MCF 10A (cell line): ENCODE results near the gene SPECC1L. TPM values are rescaled to one million over a fixed set of nuclear protein-coding genes. Genes with fewer than 3 reads are reported as not detected.

Experiments
- BruUV-seq: library from RNA; stranded (reverse); fragments of 400-500 nt; replicated peaks from 2 replicates; lab custom pipeline; 2021; lab: Mats Ljungman, UMichigan
- CTCF ChIA-PET: fragments of 300-600 bp; sonication (Branson Sonifier 250); formaldehyde crosslinking; extraction: SDS; loops from one replicate; lab custom pipeline; 2021; ENCODE audit warnings: antibody characterized with exemption, inconsistent platforms; lab: Yijun Ruan, JAX
- POLR2A ChIA-PET: fragments of 300-600, 350-650 bp; sonication (Branson Sonifier 250); formaldehyde crosslinking; extraction: SDS; loops from one replicate; lab custom pipeline; 2020; ENCODE audit warnings: antibody characterized with exemption, inconsistent platforms; lab: Yijun Ruan, JAX
- DNase-seq: peaks from one replicate; pipeline ENCODE4 v3.0.0-alpha.2; 2018; ENCODE audit not compliant: unreplicated experiment
- H3K27ac Mint-ChIP-seq: one replicate; pipeline ENCODE4 v1.8.0; 2022; ENCODE audit warnings: mild to moderate bottlenecking, low read depth, mixed read lengths; ENCODE audit not compliant: unreplicated experiment
- H3K27me3 Mint-ChIP-seq: one replicate; pipeline ENCODE4 v1.8.0; 2022; ENCODE audit warnings: mixed read lengths; ENCODE audit not compliant: insufficient read depth, unreplicated experiment
- H3K36me3 Mint-ChIP-seq: one replicate; pipeline ENCODE4 v1.8.0; 2022; ENCODE audit warnings: mild to moderate bottlenecking, moderate library complexity, mixed read lengths; ENCODE audit not compliant: insufficient read depth, unreplicated experiment
- H3K4me1 Mint-ChIP-seq: one replicate; pipeline ENCODE4 v1.8.0; 2022; ENCODE audit warnings: mixed read lengths; ENCODE audit not compliant: insufficient read depth, unreplicated experiment
- H3K4me3 Mint-ChIP-seq: one replicate; pipeline ENCODE4 v1.8.0; 2022; ENCODE audit warnings: mild to moderate bottlenecking, moderate library complexity, mixed read lengths; ENCODE audit not compliant: unreplicated experiment
- H3K9me3 Mint-ChIP-seq: one replicate; pipeline ENCODE4 v1.8.0; 2022; ENCODE audit warnings: mixed read lengths; ENCODE audit not compliant: unreplicated experiment
- intact Hi-C: fragments of 100-400 bp; cut with micrococcal nuclease; formaldehyde crosslinking; loops from 2 replicates; pipeline ENCODE4 v1.14.1; 2022
- total RNA-seq: library from RNA; stranded (reverse); gene quantifications from 2 replicates; pipeline ENCODE4 v1.2.3, GENCODE V29; 2022
- TF ChIP-seq, protein P1 (sequence below): fragments of 200-600 bp; IDR thresholded peaks from one replicate; pipeline ENCODE4 v1.8.0; 2022; ENCODE audit warnings: antibody characterized with exemption, mild to moderate bottlenecking; ENCODE audit not compliant: unreplicated experiment

SPECC1L gene
- total RNA-seq, 1 experiment from 2014 or later: 60.4 TPM

DNA sequence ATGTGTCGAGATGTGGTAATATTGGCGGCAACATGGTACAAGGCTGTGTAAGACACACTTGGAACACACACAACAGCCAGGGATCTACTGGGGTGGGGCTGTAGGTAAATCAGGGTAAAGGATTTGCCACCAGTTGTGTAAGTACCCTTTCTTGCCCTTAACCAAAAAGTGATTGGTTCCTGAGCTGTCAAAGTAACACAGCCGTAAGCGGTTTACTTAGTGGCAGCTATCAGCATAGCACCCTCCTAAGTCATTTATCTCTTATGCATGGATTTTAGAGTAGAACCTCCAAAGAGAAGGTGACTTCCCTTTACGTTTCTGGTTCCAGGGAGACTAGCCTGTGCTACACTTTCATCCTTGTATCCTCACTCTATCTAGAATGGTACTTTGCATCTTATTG, 57.2 kb downstream of the SPECC1L start:
- Mint-ChIP-seq H3K4me3 (no peak overlapping the region), H3K27ac (no peak overlapping the region), H3K4me1 (peaks cover 11% of the 10 kb centered on the region), H3K36me3 (peaks cover 67% of the 10 kb centered on the region), H3K9me3 (no peaks in the 10 kb centered on the region), H3K27me3 (no peaks in the 10 kb centered on the region)
- no TSS peak for BruUV-seq
- TF ChIP-seq, protein P1, sequence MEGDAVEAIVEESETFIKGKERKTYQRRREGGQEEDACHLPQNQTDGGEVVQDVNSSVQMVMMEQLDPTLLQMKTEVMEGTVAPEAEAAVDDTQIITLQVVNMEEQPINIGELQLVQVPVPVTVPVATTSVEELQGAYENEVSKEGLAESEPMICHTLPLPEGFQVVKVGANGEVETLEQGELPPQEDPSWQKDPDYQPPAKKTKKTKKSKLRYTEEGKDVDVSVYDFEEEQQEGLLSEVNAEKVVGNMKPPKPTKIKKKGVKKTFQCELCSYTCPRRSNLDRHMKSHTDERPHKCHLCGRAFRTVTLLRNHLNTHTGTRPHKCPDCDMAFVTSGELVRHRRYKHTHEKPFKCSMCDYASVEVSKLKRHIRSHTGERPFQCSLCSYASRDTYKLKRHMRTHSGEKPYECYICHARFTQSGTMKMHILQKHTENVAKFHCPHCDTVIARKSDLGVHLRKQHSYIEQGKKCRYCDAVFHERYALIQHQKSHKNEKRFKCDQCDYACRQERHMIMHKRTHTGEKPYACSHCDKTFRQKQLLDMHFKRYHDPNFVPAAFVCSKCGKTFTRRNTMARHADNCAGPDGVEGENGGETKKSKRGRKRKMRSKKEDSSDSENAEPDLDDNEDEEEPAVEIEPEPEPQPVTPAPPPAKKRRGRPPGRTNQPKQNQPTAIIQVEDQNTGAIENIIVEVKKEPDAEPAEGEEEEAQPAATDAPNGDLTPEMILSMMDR: no peak
- CTCF ChIA-PET: interaction anchor here (0.6 to 5.9 kb wide), 5 partner anchors 13 to 202 kb away, joined by 3 to 33 read pairs (median 3); no protein-coding TSS in a partner anchor
- no peak for DNase-seq
- intact Hi-C loops: loop anchor here (5.0 kb wide), 1 partner anchor 94 kb away; no protein-coding TSS in a partner anchor
- POLR2A ChIA-PET: no interaction called here

DNA sequence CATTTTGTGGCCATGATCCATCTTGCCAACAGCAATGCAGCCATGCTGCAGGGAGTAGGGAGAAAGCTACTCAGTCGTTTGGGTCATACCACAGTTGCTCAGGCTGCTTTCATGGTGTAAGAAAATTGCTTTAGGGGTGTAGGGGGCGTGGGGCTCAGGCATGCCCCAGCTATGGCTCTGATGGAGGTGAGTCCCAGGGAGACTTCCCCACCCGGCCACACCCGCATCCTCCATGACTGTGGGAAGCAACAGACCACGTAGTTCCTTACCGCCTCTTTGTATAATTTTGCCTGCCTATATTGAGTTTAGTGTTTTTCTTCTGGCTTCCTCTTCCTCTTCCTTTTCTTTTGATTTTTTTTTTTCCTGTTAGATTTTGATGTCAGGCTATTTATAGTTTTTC, 58.8 kb downstream of the SPECC1L start:
- no peak overlapping the region for H3K27ac Mint-ChIP-seq

DNA sequence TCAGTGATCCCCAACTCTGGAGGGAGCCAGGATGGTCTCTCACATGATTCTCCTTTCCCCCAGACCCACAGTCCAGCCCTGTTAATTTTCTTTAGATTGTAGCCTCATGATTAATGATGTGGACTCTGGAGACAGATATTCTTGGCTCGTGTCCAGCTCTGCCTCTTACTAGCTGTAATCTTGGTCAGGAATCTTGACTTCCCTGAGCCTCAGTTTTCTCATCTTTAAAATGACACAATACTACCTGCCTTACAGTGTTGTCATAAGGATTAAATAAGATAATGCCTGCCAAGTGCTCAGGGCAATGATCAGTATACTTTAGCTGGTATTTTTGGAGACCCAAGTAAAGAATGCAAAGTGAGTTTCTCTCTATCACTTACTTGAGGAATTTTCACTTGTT, 60.0 kb downstream of the SPECC1L start:
- POLR2A ChIA-PET: no interaction called here
- intact Hi-C loops: no loop called here
- TF ChIP-seq, protein P1: no peak
- CTCF ChIA-PET: interaction anchor here (5.9 kb wide), 1 partner anchor 191 kb away, joined by 33 read pairs; no protein-coding TSS in a partner anchor
- Mint-ChIP-seq H3K4me3 (no peak overlapping the region), H3K27me3 (no peaks in the 10 kb centered on the region), H3K27ac (no peak overlapping the region), H3K4me1 (peaks cover 7% of the 10 kb centered on the region), H3K9me3 (no peaks in the 10 kb centered on the region), H3K36me3 (peaks cover 73% of the 10 kb centered on the region)
- BruUV-seq: no TSS peak
- DNase-seq: peak; percentile 34

More for the DNA sequence above, 58.8 kb downstream of the SPECC1L start:
- DNase-seq: no peak
- intact Hi-C loops: loop anchor here (5.0 kb wide), 1 partner anchor 93 kb away; no protein-coding TSS in a partner anchor
- Mint-ChIP-seq H3K36me3 (peaks cover 74% of the 10 kb centered on the region), H3K4me3 (no peak overlapping the region), H3K27me3 (no peaks in the 10 kb centered on the region), H3K9me3 (no peaks in the 10 kb centered on the region), H3K4me1 (peaks cover 11% of the 10 kb centered on the region)
- TF ChIP-seq, protein P1: no peak
- BruUV-seq: no TSS peak
- POLR2A ChIA-PET: interaction anchor here (1.0 kb wide), 1 partner anchor 16 kb away, joined by 3 read pairs; no protein-coding TSS in a partner anchor
- CTCF ChIA-PET: interaction anchor here (0.5 to 5.9 kb wide), 2 partner anchors 189 to 192 kb away, joined by 5 to 33 read pairs; no protein-coding TSS in a partner anchor

DNA sequence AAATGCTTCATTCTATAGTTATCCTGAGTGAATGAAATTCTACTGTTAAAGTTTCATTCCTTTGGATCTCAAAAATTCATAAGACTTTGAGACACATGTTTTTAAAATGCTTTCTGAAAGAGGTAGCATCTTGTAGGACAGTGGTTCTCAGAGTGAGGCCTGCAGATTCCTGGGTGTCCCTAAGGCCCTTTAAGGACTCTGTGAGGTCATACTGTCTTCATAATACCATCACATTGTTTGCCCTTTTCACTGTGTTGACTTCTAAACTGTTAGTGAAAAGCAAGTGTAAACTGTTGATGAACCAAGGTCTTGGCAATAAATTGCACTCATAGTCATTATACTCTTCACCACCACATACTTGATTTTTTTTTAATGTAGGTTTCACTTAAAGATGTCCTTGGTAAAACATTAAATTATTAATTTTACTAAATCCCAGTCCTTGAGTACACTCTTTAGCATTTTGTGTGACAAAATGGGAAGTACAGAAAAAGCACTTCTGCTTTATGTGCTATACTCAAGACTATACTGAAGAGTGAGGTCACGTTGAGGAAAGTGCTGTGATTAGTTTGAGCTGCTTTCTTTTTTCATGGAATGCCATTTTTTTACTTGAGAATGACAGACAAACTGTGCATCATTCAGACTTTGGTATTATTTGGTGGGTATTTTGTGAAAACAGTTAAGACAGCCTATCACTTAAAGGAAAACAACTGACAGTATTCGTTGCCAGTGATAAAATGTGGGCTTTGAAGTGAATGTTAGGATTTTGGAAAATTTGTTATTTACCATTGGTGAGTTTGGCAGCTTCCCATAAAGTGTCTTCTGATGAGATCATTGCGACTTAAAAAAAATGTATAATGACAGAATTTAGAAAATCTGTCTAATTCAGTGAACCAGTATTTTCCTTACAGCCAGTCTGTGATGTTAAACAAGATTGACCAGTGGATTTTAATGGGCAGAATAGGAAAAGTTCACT, 61.1 kb downstream of the SPECC1L start:
- BruUV-seq: no TSS peak
- Mint-ChIP-seq H3K4me3 (no peak overlapping the region), H3K4me1 (peaks cover 7% of the 10 kb centered on the region), H3K27ac (no peak overlapping the region), H3K27me3 (no peaks in the 10 kb centered on the region), H3K36me3 (peaks cover 71% of the 10 kb centered on the region), H3K9me3 (no peaks in the 10 kb centered on the region)
- intact Hi-C loops: no loop called here
- DNase-seq: no peak
- TF ChIP-seq, protein P1: no peak
- POLR2A ChIA-PET: interaction anchor here (0.7 to 1.0 kb wide), 2 partner anchors 109 to 640 kb away, joined by 3 read pairs; no protein-coding TSS in a partner anchor
- CTCF ChIA-PET: interaction anchor here (0.6 to 1.6 kb wide), 6 partner anchors 8 to 208 kb away, joined by 3 to 4 read pairs (median 3); no protein-coding TSS in a partner anchor
